K562 (cell line): ENCODE data around the gene KSR2.

Experiments
- MYNN ChIP-seq, 2 experiments: sonication (generic); formaldehyde crosslinking in 1 of 2; IDR thresholded peaks; 2 replicates each; pipeline versions ENCODE4 v1.5.0 to v1.6.1; 2016 to 2020; ENCODE audit warnings: antibody characterized with exemption in 1 of 2, missing genetic modification reagents in 1 of 2
- NFIX ChIP-seq: fragments of 250-450 bp; sonication (Bioruptor Pico); IDR thresholded peaks from 2 replicates; pipeline ENCODE4 v1.4.0; 2020; ENCODE audit warnings: low read depth, mild to moderate bottlenecking, moderate library complexity
- POLR2A ChIP-seq: fragments of 450-650 bp; conservative IDR thresholded peaks from 2 replicates; pipeline ENCODE4 v1.6.1; 2016
- POLR2AphosphoS5 ChIP-seq: IDR thresholded peaks from 2 replicates; pipeline ENCODE4 v1.6.1; 2011; ENCODE audit warnings: mild to moderate bottlenecking, low read depth, low read length, moderate library complexity; ENCODE audit not compliant: control insufficient read depth, insufficient read depth
- YY1 ChIP-seq, 3 experiments: IDR thresholded peaks; 2 replicates each; pipeline ENCODE4 v1.6.1; 2011; ENCODE audit warnings: low read length in 2 of 3, mild to moderate bottlenecking in 2 of 3, moderate library complexity in 2 of 3, borderline replicate concordance in 1 of 3, control low read depth in 1 of 3, low read depth in 1 of 3; ENCODE audit not compliant: insufficient read depth in 3 of 3, insufficient replicate concordance in 2 of 3, control insufficient read depth in 1 of 3, insufficient read length in 1 of 3; ENCODE audit errors: extremely low read depth in 1 of 3
- ZNF174 ChIP-seq: fragments of 250-450 bp; sonication (Bioruptor Pico); IDR thresholded peaks from 2 replicates; pipeline ENCODE4 v1.4.0; 2020; ENCODE audit warnings: mild to moderate bottlenecking
- ZNF589 ChIP-seq: fragments of 200-800 bp; sonication (Bioruptor generic); IDR thresholded peaks from 2 replicates; pipeline ENCODE4 v1.6.1; 2016; ENCODE audit warnings: low read depth, missing genetic modification characterization, missing compliant biosample characterization
- TF ChIP-seq, protein P1 (sequence below), 3 experiments: IDR thresholded peaks in 2 of 3; conservative IDR thresholded peaks in 1 of 3; 2 replicates each; pipeline ENCODE4 v1.5.1; 2011 to 2012; ENCODE audit warnings: low read length in 3 of 3, mild to moderate bottlenecking in 3 of 3, control low read depth in 2 of 3, improper control_type of control experiment in 1 of 3, inconsistent platforms in 1 of 3, low read depth in 1 of 3, mixed read lengths in 1 of 3, moderate library complexity in 1 of 3; ENCODE audit not compliant: insufficient read depth in 2 of 3

DNA sequence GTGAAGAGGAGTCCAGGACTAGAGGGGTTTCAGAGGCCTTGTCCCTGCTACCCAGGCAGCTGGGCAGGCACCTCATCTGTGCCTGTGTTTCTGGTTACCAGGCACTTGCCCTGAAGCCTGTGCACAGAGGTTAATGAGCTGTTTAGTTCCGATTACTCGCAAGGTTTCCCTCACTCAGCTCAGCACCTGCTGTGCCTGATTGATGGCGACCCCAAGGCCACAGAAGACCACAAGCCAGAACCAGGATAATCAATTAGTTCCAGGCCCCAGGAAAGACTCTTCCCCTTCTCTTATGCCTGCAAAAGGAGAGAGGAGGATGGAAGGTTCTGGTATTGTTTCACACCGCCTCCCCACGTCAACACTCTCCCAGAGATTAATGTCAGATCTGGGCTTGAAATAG lies 518.6 kb downstream of the KSR2 start:
- TF ChIP-seq POLR2AphosphoS5 (no peak), NFIX (no peak), ZNF589 (CRISPR knock-in tag) (no peak), YY1 (IDR thresholded peaks at IDR 0.05; ENCODE audit: borderline replicate concordance in 1 of 3, control insufficient read depth in 1 of 3, extremely low read depth in 1 of 3, insufficient read depth in 3 of 3, insufficient read length in 1 of 3, insufficient replicate concordance in 2 of 3, low read depth in 1 of 3, low read length in 2 of 3) (no peak), ZNF174 (CRISPR knock-in tag) (no peak), POLR2A (no peak), MYNN (IDR thresholded peaks at IDR 0.05) (no peak), MYNN (CRISPR knock-in tag; IDR thresholded peaks at IDR 0.05) (no peak)
- TF ChIP-seq, protein P1, sequence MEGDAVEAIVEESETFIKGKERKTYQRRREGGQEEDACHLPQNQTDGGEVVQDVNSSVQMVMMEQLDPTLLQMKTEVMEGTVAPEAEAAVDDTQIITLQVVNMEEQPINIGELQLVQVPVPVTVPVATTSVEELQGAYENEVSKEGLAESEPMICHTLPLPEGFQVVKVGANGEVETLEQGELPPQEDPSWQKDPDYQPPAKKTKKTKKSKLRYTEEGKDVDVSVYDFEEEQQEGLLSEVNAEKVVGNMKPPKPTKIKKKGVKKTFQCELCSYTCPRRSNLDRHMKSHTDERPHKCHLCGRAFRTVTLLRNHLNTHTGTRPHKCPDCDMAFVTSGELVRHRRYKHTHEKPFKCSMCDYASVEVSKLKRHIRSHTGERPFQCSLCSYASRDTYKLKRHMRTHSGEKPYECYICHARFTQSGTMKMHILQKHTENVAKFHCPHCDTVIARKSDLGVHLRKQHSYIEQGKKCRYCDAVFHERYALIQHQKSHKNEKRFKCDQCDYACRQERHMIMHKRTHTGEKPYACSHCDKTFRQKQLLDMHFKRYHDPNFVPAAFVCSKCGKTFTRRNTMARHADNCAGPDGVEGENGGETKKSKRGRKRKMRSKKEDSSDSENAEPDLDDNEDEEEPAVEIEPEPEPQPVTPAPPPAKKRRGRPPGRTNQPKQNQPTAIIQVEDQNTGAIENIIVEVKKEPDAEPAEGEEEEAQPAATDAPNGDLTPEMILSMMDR (IDR thresholded peaks at IDR 0.05 in 2 of 3, conservative IDR thresholded peaks at IDR 0.05 in 1 of 3; ENCODE audit: insufficient read depth in 2 of 3, low read depth in 1 of 3, low read length in 3 of 3): no peak
